Mesothelial cell of epicardium (in vitro differentiated cells): Measurements from ENCODE around the gene HAPSTR1. TPM values are rescaled to one million over a fixed set of nuclear protein-coding genes. Genes with fewer than 3 reads are reported as not detected.

ENCODE experiments used
- DNase-seq, 2 experiments: peaks; one replicate each; pipeline ENCODE4 v3.0.0; 2021; ENCODE audit warnings: low spot score in 2 of 2; ENCODE audit not compliant: unreplicated experiment in 2 of 2
- H3K27ac Mint-ChIP-seq: 2 replicates; pipeline ENCODE4 v1.8.0; 2021; ENCODE audit warnings: mixed read lengths
- H3K27me3 Mint-ChIP-seq: 2 replicates; pipeline ENCODE4 v1.8.0; 2021; ENCODE audit warnings: low read depth, mixed read lengths
- H3K36me3 Mint-ChIP-seq: 2 replicates; pipeline ENCODE4 v1.8.0; 2021; ENCODE audit warnings: mixed read lengths
- H3K4me1 Mint-ChIP-seq: 2 replicates; pipeline ENCODE4 v1.8.0; 2021; ENCODE audit warnings: mixed read lengths
- H3K4me3 Mint-ChIP-seq: 2 replicates; pipeline ENCODE4 v1.8.0; 2021; ENCODE audit warnings: mild to moderate bottlenecking, moderate library complexity, mixed read lengths
- H3K9me3 Mint-ChIP-seq: 2 replicates; pipeline ENCODE4 v1.8.0; 2021; ENCODE audit warnings: mixed read lengths
- total RNA-seq: library from RNA; stranded (reverse); gene quantifications from 3 replicates; pipeline ENCODE4 v1.2.1, GENCODE V29; 2021
- TF ChIP-seq, protein P1 (sequence below): fragments of 200-600 bp; sonication (generic); IDR thresholded peaks from one replicate; pipeline ENCODE4 v1.5.0; 2021; ENCODE audit warnings: antibody characterized with exemption; ENCODE audit not compliant: unreplicated experiment

HAPSTR1 gene
- total RNA-seq, 1 donor from 2014 or later = 80.6 TPM

- H3K27ac Mint-ChIP-seq = no peak overlapping the region
- H3K4me3 Mint-ChIP-seq = no peak overlapping the region
- H3K36me3 Mint-ChIP-seq = peaks cover 51% of the 10 kb centered on the region
- peaks cover 57% of the 10 kb centered on the region for H3K4me1 Mint-ChIP-seq
- TF ChIP-seq, protein P1, sequence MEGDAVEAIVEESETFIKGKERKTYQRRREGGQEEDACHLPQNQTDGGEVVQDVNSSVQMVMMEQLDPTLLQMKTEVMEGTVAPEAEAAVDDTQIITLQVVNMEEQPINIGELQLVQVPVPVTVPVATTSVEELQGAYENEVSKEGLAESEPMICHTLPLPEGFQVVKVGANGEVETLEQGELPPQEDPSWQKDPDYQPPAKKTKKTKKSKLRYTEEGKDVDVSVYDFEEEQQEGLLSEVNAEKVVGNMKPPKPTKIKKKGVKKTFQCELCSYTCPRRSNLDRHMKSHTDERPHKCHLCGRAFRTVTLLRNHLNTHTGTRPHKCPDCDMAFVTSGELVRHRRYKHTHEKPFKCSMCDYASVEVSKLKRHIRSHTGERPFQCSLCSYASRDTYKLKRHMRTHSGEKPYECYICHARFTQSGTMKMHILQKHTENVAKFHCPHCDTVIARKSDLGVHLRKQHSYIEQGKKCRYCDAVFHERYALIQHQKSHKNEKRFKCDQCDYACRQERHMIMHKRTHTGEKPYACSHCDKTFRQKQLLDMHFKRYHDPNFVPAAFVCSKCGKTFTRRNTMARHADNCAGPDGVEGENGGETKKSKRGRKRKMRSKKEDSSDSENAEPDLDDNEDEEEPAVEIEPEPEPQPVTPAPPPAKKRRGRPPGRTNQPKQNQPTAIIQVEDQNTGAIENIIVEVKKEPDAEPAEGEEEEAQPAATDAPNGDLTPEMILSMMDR = no peak
- H3K27me3 Mint-ChIP-seq = no peaks in the 10 kb centered on the region
- DNase-seq = no peak
- H3K9me3 Mint-ChIP-seq = no peaks in the 10 kb centered on the region
Observed at GRCh38 chr16:9107025-9107970, 15.9 kb downstream of the HAPSTR1 start.

GRCh38 chr16:9109255-9109654, 17.8 kb downstream of the HAPSTR1 start:
- TF ChIP-seq, protein P1 = no peak
- DNase-seq = no peak
- H3K9me3 Mint-ChIP-seq = no peaks in the 10 kb centered on the region
- peaks cover 65% of the 10 kb centered on the region for H3K4me1 Mint-ChIP-seq
- H3K27ac Mint-ChIP-seq = peak overlapping the region; percentile 63
- no peak overlapping the region for H3K4me3 Mint-ChIP-seq
- H3K36me3 Mint-ChIP-seq = peaks cover 33% of the 10 kb centered on the region
- no peaks in the 10 kb centered on the region for H3K27me3 Mint-ChIP-seq

GRCh38 chr16:9112166-9112843, 20.9 kb downstream of the HAPSTR1 start:
- H3K36me3 Mint-ChIP-seq = peaks cover 30% of the 10 kb centered on the region
- peak overlapping the region; percentile 63 for H3K27ac Mint-ChIP-seq
- TF ChIP-seq, protein P1 = no peak
- H3K4me1 Mint-ChIP-seq = peaks cover 54% of the 10 kb centered on the region
- no peak for DNase-seq
- H3K27me3 Mint-ChIP-seq = no peaks in the 10 kb centered on the region
- no peak overlapping the region for H3K4me3 Mint-ChIP-seq
- H3K9me3 Mint-ChIP-seq = no peaks in the 10 kb centered on the region

DNA sequence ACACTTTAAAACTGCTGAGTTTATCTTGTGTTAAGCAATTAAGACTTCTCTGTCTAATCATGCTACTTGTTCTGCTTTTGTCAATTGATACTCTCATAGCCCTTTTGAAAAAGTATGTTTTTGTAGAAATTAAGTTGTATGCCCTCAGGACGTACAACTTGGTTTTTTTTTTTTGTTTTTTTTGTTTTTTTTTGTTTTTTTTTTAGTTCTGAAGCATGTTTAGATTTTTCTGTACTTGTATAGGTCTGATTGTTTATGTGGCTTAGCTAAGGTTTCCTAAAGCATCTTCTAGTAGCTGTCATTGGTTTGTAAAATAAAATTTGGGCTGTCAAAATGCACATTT, 21.4 kb downstream of the HAPSTR1 start:
- H3K4me1 Mint-ChIP-seq = peaks cover 59% of the 10 kb centered on the region

DNA sequence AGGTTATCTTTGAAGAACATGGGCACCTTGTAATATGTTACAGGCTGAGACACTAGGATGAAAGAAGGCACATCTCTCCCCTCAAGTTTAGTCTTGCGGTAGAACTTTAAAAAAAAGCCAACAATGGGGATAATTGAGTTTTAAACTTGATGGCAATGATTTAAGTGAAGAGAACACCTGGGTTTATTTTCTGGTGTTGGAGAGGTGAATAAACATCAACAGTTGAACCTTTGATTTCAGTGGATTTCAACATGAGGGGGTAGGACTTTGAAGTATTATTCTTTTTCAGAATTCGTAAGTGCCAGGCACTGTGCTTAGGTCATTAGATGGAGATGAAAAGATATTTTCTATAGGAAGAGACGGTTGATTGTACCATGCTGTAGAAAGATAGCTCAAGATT, 22.3 kb downstream of the HAPSTR1 start:
- peaks cover 27% of the 10 kb centered on the region for H3K36me3 Mint-ChIP-seq
- no peak for DNase-seq
- H3K27ac Mint-ChIP-seq = peak overlapping the region; percentile 37
- no peaks in the 10 kb centered on the region for H3K9me3 Mint-ChIP-seq
- no peaks in the 10 kb centered on the region for H3K27me3 Mint-ChIP-seq
- peaks cover 64% of the 10 kb centered on the region for H3K4me1 Mint-ChIP-seq
- TF ChIP-seq, protein P1 = no peak
- no peak overlapping the region for H3K4me3 Mint-ChIP-seq

More for the DNA sequence above, 21.4 kb downstream of the HAPSTR1 start:
- peaks cover 30% of the 10 kb centered on the region for H3K36me3 Mint-ChIP-seq
- TF ChIP-seq, protein P1 = no peak
- no peaks in the 10 kb centered on the region for H3K9me3 Mint-ChIP-seq
- no peak overlapping the region for H3K4me3 Mint-ChIP-seq
- H3K27ac Mint-ChIP-seq = peak overlapping the region; percentile 37
- no peaks in the 10 kb centered on the region for H3K27me3 Mint-ChIP-seq
- no peak for DNase-seq
